SW 1271 (cell line): ENCODE results near the gene SNAPC1.

Experiments
- DNase-seq, 2 experiments: peaks; one replicate each; lab custom pipeline; 2025; lab: John Stamatoyannopoulos, UW

The SNAPC1 gene

GRCh38 chr14:61812347-61813095 is 50.3 kb downstream of the SNAPC1 start, which contains the start of gene SYT16:
Gene SYT16, plus strand, starts transcription at chr14:61812703.
- DNase-seq, result no peak

DNA sequence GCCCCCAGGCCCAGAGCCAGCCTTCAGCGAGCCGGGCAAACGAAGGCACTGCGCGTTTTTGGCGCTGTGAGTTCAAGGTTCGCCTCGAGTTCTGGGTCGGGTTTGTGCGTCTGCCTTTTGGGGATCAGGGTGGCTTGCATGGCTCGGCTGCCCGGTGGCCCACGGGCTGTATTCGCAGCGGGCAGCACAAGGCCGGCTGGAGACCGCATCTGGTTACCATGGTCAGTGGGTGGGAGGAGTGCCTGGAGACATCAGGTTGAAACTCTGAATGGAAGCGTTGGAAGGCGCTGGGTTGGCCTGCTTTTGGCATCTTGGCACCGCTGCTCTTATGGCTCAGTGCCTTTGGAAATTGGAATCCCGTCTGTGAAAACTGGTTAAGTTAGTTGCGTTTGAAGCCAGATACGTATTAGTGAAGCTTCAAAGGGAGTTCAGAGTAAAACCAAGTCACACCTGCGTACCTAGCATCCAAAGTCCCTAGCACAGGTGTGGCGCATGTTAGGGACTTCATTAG is 50.9 kb downstream of the SNAPC1 start:
- no peak for DNase-seq

DNA sequence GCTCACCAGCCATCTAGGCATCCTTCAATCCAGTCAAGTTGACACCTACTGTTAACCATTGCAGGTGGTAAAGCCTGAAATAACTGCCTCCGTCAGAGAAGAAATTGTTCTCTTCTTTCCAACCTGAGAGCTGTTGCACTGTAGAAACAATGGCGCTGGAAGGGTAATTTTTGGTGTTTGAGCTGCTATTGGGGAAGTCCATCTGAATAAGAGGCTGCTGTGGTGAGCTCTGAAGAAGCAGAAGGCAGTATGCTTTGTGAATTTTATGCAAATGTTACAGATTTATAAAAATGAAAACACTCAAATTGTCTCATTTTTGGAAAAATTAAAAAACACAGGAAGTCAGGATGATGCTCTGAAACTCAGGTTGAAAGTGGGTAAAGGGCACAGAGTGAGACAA is 60.2 kb downstream of the SNAPC1 start:
- DNase-seq, result no peak

- DNase-seq, result no peak
These were observed 70.6 kb downstream of the SNAPC1 start for GRCh38 chr14:61832783-61833182.

DNA sequence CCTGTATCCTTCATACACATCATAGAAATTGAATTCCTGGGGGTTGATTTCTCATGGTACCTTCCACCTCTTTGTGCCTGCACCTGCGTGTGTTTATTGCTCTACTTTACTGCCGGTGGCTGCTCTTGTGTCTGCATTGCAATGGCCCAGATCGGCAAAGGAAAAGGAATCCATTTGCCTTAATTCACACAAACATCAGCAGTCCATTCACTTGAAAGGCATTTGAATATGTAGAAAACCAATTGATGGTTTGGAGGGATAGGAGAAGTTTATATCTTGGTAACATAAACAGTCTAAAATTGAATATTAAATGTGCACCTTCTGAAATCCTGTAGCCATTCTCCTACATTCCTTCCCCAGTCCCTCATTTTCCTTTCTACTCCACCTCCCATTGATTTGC is 74.0 kb downstream of the SNAPC1 start:
- DNase-seq, result no peak

- DNase-seq, result no peak
These were observed 74.6 kb downstream of the SNAPC1 start for GRCh38 chr14:61836807-61837206.

DNA sequence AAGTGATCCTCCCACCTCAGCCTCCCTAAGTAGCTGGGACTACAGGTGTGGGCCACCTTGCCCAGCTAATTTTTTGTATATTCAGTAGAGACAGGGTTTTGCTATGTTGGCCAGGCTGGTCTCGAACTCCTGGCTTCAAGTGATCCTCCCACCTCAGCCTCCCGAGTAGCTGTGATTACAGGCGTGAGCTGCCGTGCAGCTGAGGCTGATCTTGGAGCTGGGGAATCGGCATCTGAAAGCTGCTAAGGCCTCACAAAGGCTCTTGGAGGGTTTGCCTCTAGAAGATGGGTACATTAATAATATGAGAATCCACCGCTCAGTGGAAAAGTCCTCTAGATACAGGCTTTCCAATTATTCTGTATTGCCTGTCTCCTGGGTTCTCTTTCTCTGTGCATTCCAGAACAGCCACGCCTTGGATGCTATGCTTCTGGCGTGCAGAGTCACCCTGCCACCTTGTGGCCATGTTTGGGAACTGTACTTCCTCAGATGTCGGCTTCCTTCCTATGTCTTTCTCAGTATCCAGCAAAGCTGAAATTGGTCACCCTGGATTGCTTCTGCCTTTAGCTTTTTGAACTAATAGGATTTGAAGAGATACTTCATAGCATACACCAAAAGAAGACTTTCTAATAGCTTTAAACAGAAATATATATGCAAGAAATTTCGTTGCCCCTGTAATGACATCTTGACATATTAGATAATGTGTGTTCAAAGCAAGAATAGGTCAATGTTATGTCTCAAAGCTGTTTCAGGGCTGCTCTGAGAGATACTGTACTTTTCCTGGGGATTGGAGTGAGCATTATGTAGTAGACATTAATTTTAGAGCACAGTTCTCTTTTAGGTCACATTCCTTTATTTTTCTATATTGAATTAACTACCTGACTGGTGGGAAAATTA is 75.4 kb downstream of the SNAPC1 start:
- peak; percentile 48 to 64 for DNase-seq

DNA sequence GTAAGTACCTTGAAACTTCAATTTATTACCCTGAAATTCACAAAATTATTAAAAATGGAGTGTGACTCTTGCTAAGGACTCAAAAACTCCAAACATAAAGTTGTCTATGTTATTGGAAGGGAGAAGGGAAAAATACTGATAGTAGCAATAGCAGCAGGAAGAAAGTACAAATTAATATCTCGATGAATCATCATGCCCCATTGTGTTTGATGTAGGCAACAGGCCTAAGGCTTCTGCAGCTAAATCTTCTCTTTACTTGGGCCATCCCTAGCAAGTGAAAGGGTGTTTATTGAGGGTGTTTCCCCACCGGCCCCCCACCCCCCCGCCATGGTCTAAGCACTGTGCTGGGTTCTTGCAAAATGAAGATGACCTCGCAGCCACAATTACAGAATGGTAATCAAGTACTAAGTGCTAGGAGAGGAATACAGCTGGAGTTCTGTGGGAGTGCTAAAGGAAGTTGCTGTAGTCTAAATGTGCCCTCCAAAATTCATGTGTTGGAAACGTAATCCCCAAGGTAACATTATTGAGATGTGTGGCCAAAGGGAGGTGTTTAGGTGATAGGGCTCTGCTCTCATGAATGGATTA is 76.5 kb downstream of the SNAPC1 start:
- no peak for DNase-seq

- no peak for DNase-seq
These were observed 77.3 kb downstream of the SNAPC1 start for GRCh38 chr14:61839507-61839906.

DNA sequence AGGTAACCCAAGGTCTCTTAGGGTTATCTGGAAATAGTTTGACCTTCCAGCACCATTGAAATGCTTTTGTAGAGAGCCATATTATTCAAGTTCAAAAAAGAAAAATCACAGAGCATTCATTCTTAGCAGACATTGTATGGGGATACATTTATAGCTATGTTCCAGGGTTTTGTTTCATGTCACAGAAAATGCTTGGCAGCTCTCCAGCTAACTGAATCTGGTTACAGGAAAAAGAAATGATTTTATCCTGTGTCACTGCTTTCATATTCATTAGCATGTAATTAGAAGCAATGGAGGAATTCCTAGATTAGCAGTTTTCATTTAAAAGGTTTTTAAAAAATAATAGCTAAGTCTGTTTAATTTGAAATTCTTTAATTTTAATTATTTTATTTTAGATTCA is 78.9 kb downstream of the SNAPC1 start:
- DNase-seq, result no peak
